ENCODE data around the gene TCF7L1.
A peak's percentile ranks its signal among the peaks of the same experiment; 100 is the strongest.

TCF7L1 gene

GRCh38 chr2:85257359-85257969 is 124.3 kb downstream of the TCF7L1 start:
- no peak for DNase-seq

- DNase-seq = peak; percentile 64
Observed at GRCh38 chr2:85257970-85258605, 124.9 kb downstream of the TCF7L1 start.

DNA sequence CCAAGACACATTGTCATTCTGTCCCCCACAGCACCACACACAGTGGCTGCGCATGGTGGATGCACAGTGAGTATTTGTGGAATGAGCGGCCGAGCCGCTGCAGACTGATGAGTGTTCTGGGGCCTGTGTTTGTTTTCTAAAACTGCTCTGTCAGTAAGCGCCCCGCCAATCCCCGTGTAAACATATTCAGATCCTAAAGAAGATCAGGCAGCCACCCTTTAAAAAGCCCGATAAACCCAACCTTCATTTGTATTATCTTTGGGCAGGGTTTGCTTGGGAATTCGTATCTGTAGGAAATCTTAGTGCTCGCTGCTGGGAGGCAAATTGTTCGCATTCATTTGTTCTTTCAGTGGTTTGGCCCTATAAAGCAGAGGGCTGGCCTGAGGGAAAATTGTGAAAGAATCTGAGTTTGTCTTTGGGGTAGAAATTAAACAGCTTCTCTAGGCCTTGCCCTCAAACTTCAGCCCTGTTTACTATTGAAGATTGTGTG is 126.0 kb downstream of the TCF7L1 start:
- DNase-seq = peak; percentile 39

- DNase-seq = no peak
Observed at GRCh38 chr2:85259879-85260278, 126.7 kb downstream of the TCF7L1 start.

GRCh38 chr2:85263591-85263990 is 130.4 kb downstream of the TCF7L1 start:
- DNase-seq = no peak

GRCh38 chr2:85264471-85264870 is 131.3 kb downstream of the TCF7L1 start:
- DNase-seq = no peak

- DNase-seq = no peak
Observed at GRCh38 chr2:85265304-85265703, 132.1 kb downstream of the TCF7L1 start.

GRCh38 chr2:85266146-85267041 is 133.2 kb downstream of the TCF7L1 start:
- DNase-seq = peak; percentile 78

- DNase-seq = no peak
Observed at GRCh38 chr2:85269959-85270358, 136.8 kb downstream of the TCF7L1 start.

- DNase-seq = no peak
Observed at GRCh38 chr2:85272357-85272756, 139.2 kb downstream of the TCF7L1 start.

DNA sequence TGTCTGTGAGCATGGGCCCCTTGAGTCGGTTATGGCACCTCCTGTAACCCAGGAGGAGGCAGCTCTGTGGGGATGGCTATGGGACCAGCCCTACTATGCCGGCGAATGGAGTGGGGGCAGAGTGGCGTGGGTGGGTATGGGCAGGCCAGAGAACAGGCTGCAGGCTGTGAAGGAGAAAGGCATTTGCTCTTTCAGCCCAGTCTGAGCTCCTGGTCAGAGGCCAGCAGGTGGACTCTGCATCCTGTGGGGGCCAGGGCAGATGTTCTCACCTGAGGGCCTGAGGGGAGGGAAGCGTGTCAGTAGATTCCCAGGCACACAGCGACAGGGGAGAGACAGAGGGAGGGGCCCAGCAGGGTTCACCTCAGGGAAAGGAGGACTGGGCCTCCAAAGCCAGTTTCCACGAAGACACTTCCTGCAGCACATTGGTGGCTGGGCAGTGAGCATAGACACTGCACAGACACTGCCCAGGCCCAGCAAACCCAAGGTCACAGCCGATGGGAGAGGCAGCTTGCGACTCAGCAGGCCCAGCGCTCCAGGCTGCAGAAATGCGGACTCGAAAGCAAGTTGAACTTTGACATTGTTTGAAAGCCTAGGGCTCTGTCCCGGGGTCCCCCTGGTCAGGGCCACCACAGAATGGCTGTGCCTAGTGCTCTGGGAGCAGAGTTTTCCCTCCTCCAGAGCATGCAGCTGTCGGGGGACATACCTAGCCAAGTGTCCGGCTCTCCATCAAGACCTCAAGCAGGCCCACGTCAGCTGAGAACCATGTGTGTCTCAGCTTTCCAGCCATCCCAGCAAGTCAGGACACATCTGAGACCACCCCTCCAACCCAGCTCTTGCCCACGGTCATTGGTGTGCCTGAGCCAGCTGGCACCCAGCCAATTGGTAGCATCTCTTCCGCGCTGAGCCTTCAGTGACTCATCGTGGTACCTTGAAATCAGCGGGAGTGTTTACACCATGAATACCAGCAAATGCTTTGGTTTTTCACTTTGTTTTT is 140.8 kb downstream of the TCF7L1 start:
- DNase-seq = peak; percentile 28

GRCh38 chr2:85275984-85276540 is 142.9 kb downstream of the TCF7L1 start:
- no peak for DNase-seq

- DNase-seq = no peak
Observed at GRCh38 chr2:85276571-85277118, 143.5 kb downstream of the TCF7L1 start.

DNA sequence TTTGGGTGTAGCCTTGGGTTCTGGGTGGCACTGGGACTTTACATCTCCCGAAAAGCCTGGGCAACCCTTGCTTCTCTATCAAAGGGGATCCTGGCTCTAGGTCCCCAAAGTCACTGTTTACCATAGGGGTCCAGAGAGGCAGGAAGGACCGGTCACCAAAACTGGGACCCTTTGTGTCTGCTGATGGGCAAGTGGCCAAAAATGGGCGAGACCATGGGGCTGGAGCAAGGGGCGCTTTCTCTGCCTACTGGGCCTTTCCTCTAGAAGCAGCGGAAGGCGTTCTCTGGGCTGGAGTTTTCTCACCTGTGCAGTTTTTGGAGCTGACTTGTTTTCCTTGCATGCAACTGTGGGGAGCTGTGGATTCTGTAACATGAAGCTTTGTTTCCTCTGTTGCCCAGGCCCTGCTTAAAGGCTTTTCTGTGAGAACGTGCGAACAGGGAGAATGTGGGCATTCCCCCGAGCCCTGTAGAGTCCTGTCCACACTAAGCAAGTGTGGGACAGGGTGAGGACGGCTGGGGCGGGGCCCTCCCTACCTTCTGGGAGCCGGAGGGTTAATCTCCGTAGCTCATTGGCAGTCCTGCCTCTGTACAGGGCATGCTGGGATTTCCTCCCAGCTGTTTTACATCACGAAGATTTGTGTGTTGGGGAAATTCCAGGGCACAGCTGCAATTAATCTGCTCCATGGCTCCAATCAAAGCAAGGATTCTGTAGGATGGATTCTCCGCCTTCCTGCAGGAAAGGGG is 144.4 kb downstream of the TCF7L1 start:
- peak; percentile 57 for DNase-seq

DNA sequence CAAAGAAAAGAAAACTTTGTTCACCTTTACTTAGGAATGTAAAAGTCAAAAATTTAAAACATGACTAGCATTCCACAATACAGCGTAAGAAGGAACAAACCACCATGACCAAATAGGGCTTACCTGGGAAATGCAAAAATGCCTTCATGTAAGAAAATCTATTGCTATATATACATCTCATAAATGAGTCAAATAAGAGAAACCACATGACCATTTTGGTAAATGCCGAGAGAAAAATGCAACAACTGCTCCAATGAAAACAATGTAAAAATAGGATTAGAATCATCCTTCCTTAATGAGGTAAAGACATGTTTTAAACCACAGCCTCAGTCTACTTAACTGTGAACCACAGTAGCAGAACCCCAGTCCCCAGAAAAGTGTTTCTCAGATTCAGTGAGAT is 145.2 kb downstream of the TCF7L1 start:
- no peak for DNase-seq

GRCh38 chr2:85281553-85281952 is 148.4 kb downstream of the TCF7L1 start:
- DNase-seq = no peak

DNA sequence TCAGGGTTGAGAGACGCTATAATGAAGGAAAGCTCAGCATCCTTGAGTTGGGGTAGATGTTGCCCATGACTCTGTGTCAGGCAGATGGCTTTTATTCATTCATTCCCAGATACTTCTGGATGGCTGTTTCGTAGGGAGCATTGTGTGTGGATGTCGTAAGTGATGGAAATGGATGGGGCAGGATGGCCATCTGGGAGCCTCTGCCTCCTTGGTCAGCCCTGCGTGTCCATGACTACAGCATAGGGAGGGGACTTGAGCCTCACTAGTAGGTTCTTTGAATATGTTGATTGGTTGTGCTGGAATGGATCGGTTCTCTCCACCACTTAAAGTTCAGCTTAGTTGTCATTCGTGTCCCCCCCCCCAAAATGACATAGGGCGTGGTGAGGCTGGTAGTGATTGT is 149.7 kb downstream of the TCF7L1 start:
- DNase-seq = no peak

- DNase-seq = no peak
Observed at GRCh38 chr2:85283641-85284040, 150.4 kb downstream of the TCF7L1 start.

DNA sequence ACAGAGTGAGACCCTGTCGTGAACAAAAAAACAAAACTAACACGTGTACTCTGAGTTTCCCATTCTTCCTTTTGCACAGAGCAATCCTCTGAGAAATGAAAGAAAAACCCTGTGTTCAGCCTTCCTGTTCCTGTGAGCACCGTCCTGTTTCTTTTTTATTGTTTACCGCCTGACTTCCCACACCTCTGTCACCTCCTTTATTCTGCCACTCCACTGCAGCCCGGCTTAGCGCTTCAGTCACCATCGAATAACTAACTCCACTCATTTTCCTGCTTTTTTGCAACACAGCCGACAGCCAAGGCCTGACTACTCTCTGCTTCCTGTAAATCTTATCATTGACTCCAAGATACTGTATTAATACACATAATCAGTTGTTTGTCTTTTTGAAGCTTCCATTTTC is 153.7 kb downstream of the TCF7L1 start:
- DNase-seq = no peak

DNA sequence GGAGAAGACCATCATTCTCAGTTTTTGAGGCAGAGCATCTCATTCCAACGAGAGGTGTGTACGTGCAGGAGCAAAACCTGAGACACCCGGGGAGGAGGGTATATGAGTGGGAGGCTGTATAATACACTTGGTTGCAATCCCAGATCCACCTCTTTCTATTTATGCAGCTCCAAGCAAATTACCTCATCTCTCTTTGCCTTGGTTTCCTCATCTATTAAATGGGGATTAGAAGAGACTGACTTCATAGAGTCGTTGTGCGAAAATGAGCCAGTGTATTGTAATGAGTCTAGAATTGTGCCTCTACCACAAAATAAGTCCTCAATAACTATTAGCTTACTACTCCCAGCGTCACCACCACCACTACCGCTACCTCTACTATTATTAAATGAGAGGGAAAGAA is 154.5 kb downstream of the TCF7L1 start:
- DNase-seq = peak; percentile 74

DNA sequence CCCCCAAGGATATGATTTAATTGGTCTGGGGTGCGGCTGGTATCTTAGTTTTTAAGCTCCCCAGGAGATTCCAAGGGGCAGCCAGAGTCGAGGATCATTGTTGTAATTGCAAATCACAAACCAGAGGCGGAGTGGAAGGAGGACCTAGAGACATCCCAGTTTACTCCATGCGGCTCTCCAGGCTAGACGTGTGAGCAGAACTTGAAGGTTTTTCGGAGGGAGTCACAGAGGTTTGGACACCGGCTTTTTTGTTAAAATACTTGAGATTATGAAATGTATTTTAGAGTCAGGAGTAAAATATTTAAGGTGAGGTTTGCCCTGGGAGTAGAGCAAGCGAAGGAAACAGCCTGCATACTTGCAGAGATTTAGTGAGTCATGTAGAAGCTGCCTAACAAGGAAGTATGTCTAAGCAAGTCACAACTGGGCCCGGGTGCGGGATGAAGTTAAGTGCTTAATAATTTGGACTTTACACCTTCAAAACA is 155.1 kb downstream of the TCF7L1 start:
- peak; percentile 92 for DNase-seq
